AG09309 (cell line): ENCODE measurements around the gene PDE1C.

Experiments used
- DNase-seq: peaks from one replicate; pipeline ENCODE4 v3.0.0-alpha.2; 2010; ENCODE audit warnings: low read depth
- H3K4me3 ChIP-seq: 2 replicates; pipeline ENCODE4 v1.5.1; 2011; ENCODE audit warnings: mild to moderate bottlenecking, low read depth, low read length, moderate library complexity; ENCODE audit not compliant: control insufficient read depth
- TF ChIP-seq, protein P1 (sequence below): IDR thresholded peaks from 2 replicates; pipeline ENCODE4 v1.5.1; 2011; ENCODE audit warnings: mild to moderate bottlenecking, low read depth, low read length, inconsistent platforms; ENCODE audit not compliant: insufficient read depth, control insufficient read depth; ENCODE audit errors: missing control alignments

The PDE1C gene

DNA sequence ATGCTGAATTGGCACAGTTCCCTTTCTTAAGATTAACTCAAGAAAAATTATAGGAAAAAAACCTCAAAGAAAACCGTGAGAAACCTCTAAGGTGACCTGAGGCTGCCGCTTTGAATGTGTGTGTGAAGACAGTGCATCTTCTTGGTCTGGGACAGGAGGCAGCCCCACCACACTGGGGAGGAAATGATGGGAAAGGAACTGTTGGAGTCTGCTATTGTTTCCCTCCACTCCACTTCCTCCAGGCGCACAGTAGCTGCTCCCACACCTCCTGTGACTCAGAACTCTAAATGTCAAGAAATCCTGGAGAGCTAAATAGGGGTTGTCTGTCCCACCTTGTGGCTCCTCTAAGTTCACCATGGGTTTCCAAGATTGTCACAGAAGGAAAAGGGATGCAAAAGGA lies 179.4 kb downstream of the PDE1C start:
- no peak for DNase-seq
- TF ChIP-seq, protein P1, sequence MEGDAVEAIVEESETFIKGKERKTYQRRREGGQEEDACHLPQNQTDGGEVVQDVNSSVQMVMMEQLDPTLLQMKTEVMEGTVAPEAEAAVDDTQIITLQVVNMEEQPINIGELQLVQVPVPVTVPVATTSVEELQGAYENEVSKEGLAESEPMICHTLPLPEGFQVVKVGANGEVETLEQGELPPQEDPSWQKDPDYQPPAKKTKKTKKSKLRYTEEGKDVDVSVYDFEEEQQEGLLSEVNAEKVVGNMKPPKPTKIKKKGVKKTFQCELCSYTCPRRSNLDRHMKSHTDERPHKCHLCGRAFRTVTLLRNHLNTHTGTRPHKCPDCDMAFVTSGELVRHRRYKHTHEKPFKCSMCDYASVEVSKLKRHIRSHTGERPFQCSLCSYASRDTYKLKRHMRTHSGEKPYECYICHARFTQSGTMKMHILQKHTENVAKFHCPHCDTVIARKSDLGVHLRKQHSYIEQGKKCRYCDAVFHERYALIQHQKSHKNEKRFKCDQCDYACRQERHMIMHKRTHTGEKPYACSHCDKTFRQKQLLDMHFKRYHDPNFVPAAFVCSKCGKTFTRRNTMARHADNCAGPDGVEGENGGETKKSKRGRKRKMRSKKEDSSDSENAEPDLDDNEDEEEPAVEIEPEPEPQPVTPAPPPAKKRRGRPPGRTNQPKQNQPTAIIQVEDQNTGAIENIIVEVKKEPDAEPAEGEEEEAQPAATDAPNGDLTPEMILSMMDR = no peak
- no peak overlapping the region for H3K4me3 ChIP-seq

- H3K4me3 ChIP-seq = no peak overlapping the region
- no peak for DNase-seq
- TF ChIP-seq, protein P1 = no peak
Measured at GRCh38 chr7:31890198-31890597, 180.0 kb downstream of the PDE1C start.

- TF ChIP-seq, protein P1 = no peak
- no peak overlapping the region for H3K4me3 ChIP-seq
- DNase-seq = no peak
Measured at GRCh38 chr7:31887006-31887405, 183.2 kb downstream of the PDE1C start.

- TF ChIP-seq, protein P1 = no peak
- DNase-seq = no peak
- H3K4me3 ChIP-seq = no peak overlapping the region
Measured at GRCh38 chr7:31885171-31885570, 185.0 kb downstream of the PDE1C start.

DNA sequence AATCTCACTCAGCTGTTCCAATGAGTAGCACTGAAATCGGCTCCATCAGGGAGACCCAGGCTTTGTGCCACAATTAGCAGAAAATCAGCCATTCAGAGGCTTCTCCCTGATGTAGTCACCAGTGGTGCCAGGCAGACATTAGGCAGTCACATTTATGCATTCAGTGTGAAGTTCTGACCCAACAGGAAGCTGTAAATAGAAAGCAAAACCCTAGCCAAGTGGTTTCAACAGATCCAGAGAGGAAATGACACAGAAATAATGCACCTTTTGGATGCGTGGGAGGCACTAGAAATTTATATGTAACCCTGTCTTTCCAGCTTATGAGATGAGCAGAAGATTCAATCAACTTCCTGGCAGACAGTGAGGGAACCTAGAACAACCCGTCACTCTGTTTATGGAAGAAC lies 186.4 kb downstream of the PDE1C start:
- no peak overlapping the region for H3K4me3 ChIP-seq
- peak; percentile 47 for DNase-seq
- TF ChIP-seq, protein P1 = no peak

DNA sequence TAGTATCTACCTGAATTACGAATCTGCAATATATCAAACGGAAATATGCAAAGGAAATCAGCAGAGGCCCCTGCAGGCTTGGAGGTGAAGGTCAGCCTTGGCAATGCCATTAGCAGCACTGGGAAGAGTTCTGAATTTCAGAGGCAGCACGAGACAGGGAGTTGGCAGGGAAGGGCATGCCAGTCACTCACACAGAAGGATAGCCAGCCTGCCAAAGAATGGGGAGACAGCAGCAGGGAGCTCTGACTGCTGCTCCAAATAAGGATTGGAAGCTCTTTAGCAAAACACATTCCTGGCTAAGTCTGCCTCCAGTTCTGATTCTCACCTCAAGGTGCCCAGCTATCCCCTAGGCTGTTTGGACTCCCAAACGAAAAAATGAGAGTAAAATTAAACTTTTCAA lies 188.0 kb downstream of the PDE1C start:
- TF ChIP-seq, protein P1 = no peak
- no peak overlapping the region for H3K4me3 ChIP-seq
- no peak for DNase-seq

- no peak overlapping the region for H3K4me3 ChIP-seq
- TF ChIP-seq, protein P1 = no peak
- DNase-seq = no peak
Measured at GRCh38 chr7:31878875-31879274, 191.3 kb downstream of the PDE1C start.
